CD4-positive, alpha-beta T cell treated with Interferon gamma for 1 hour (primary cell): ENCODE data around the gene MDFI.

Experiments used
- DNase-seq: peaks from one replicate; pipeline ENCODE4 v3.0.0-alpha.2; 2020

The MDFI gene

GRCh38 chr6:41674231-41675000 is 36.1 kb downstream of the MDFI start:
- no peak for DNase-seq

DNA sequence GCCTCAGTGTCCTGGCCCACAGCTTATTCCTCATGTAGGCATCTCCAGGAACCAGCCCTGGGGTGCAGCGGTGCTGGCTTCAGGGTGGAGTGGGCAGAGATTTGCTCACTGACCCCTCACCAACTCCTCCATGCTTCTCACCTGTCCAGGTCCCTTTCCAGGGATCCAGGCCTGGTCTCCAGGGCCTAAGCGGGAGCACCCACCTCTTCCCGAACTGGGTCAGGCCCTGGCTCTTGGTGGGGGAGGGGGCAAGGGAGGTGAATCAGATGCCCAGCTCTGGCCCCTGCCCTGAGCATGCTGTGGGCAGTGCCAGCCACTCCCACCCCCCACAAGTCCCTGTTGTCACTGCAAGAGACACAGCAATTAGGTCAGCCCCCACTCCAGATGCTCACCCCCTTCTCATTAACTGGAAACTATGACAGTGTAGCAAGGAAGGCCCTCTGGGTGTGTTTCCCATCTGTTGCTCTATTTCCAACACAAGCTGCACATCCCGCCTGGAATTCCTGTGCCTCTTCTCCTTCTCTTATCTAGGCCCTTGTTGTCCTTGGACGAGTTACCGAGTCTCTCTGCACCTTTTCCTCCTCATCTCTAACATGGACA is 37.0 kb downstream of the MDFI start:
- DNase-seq = no peak

- DNase-seq = no peak
Observed at GRCh38 chr6:41675992-41676391, 37.7 kb downstream of the MDFI start.

GRCh38 chr6:41676431-41676830 is 38.2 kb downstream of the MDFI start:
- no peak for DNase-seq

DNA sequence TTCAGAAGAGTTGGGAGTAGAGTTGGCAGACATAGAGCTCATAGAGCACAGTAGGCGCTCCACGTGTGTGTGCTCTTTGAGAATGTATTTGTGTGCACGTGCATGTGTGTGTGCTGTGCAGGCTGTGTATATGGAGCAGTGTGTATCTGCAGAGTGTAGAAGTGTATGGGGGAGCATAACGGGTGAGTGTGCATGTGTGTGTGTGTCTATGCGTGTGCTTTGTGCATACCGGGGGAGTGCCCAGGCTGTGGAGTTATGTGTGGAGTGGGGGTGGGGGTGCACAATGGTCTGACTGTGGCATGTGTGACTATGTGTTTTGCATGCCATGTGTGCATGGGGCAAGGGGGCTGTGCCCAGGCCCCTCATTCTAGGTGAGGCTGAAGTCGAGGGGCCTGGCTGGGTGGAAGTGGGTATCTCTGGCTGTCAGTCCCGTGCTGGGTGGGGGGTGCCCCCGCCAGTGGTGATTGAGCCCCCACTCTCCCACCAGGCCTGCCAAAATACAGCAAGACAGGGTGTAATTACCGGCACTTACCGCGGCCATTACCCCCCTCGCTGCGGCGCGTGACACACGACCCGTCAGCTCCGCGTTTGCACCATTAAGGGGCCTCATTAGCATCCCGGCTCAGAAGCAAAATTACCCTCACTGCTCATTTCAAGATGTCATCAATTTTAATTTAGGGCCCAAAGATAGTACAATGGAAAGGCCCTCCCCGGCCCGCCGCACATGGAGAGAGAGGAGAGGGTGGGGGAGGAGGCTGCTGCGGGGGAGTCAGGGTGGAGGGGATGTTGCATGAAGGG is 39.1 kb downstream of the MDFI start:
- no peak for DNase-seq

DNA sequence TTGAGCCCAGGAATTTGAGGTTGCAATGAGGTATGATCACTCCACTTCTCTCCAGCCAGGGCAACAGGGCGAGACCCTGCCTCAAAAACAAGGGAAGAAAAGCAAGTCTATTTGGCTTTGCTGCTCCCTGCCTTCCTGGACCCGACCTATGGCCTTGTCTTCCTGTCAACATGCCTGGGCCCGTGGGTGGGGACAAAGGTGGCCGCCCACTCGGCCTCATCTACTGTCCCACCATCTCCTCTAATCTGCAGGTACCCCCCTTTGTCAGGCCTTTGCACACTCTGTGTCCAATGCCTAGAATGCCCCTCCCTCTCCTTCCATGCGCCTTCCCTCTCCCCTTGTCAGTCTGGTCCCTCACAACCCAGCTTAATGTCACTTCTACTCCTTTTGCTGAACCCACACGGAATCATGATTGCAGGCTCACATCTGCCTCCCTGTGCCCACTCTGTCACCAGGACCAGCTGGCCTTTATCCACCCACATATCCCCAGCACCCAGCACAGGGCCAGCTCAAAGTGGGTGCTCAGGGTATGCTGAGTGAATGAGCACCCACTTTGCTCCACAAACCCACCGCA is 40.3 kb downstream of the MDFI start:
- DNase-seq = no peak

DNA sequence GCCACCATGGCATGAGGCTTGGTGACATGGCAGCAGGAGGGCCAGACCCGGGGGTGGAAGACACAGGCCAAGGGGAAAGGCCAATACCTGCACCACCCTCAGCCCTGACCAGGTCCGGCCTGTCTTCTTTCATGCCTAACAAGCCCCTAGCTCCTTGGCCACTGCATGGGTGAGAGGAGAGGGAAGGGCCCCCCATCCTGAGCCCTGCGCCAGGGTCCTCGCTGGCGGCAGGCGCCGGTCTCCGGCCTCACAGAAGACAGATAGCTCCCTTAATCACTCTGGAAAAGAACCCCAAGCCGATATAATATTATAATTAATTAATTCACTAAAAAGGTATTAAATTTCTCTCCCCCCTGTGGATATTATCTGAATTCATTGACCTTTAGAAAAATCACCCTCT is 41.4 kb downstream of the MDFI start:
- DNase-seq = no peak

GRCh38 chr6:41680182-41680965 is 42.1 kb downstream of the MDFI start:
- DNase-seq = no peak

- peak; percentile 67 for DNase-seq
Observed at GRCh38 chr6:41682056-41682477, 43.8 kb downstream of the MDFI start.

DNA sequence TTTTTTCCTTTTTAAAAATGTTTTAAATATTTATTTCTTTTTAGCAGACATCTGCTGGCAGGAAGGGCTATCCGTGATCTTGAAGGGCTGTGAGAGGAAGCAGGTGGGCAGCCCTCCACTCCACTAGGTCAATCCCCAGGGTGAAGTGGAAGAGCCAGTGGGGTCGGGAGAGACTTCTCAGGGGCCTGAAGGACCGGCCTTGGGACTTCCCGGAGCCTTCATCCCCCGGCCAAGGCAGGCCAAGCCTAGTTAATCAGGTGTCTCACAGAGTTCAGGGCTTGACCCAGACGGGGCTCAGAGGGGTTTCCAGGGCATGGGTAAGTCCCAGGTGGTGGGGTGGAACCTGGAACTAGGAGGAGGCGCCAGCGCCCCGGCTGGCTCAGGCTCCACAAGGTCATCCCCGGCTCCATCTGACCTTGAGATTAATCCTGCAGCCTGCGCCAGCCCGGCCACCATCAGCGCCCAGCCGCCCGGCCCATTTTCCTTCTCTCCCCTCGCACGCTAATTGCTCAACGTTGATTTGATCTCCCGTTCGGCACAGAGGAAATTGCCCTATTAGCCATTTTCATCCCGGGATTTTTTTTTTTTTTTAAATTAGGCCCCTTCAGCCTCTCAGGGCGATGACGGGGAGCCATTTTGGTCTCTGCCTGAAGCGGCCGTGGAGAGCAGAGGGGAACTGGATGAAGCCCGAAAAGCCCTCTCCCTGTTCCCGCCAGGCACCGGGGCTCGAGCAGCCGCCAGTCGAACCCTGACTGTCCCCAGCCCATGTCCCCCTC is 44.4 kb downstream of the MDFI start:
- DNase-seq = no peak

- DNase-seq = no peak
Observed at GRCh38 chr6:41683273-41683522, 44.9 kb downstream of the MDFI start.

DNA sequence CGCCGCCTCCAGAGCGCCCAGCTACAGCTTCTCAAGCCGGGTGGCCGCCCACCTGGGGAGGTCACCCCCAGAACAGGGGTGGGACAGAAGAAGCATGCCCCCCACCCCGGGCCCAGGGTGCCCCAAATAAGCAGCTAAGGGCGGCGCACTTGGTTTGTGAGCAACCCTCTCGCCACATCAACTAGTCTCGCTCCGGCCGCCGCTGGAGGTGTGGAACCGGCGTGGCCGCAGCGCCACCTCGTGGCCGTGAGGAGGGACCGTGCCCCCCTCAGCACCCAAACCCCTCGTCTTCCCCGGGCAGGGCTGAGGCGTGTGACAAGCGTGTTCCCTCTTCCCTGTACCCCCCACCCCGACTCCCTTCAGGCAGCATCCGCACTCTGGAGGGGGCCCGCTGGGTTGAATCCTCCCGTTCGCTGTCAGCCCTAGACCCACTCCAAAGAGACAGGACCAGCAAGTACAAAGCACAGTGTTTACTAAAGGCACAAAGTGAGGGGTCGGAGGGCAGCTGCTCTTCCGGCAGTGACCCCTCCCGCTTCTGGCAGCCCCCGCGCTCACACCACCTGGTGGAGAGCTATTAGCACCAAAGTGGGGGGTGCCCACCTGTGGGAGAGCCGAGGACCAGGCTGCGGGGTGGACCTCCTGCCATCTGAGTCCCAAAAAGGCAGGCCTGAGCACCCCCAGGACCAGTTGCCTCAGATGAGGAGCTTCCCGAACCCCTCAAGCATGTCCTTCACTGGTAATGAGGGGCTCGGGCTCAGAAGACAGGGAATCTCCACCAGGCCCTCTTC is 45.4 kb downstream of the MDFI start:
- DNase-seq = peak; percentile 76

- no peak for DNase-seq
Observed at GRCh38 chr6:41684311-41685180, 46.3 kb downstream of the MDFI start.

DNA sequence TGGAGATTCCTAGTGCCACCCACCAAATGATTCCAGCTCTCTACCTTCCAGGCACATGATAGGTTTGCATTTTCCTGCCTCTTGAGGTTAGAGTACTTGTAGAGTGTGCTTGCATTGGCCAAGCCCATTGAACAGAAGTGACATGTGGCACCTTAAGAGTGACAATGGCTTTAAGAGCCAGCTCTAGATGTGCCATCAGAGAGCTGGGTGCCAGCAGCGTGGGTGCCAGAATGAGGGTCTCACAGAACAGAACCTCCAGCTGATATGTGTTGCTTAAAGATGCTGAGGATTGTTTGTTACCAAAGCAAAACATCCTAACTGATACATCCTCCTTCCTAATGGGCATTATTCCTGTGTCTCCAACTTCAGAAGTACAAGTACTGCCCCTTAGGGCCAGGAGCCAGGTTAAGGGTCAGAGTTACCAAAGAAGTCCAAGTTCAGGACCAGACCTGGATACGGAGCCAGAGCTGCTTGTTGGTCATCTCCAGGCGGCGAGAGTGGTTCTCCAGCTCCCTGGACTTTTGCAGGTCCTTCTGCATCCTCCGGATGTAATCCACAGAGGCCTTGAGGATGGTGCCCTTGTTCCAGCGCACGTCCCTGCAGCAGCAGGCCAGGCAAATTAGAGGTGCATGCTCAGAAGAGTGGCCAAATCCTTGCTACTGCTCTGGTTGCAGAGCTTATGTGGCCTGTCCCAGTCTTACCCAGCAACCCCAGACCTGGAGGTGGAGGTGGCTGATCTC is 47.5 kb downstream of the MDFI start:
- no peak for DNase-seq

- no peak for DNase-seq
Observed at GRCh38 chr6:41687501-41688175, 49.4 kb downstream of the MDFI start.

DNA sequence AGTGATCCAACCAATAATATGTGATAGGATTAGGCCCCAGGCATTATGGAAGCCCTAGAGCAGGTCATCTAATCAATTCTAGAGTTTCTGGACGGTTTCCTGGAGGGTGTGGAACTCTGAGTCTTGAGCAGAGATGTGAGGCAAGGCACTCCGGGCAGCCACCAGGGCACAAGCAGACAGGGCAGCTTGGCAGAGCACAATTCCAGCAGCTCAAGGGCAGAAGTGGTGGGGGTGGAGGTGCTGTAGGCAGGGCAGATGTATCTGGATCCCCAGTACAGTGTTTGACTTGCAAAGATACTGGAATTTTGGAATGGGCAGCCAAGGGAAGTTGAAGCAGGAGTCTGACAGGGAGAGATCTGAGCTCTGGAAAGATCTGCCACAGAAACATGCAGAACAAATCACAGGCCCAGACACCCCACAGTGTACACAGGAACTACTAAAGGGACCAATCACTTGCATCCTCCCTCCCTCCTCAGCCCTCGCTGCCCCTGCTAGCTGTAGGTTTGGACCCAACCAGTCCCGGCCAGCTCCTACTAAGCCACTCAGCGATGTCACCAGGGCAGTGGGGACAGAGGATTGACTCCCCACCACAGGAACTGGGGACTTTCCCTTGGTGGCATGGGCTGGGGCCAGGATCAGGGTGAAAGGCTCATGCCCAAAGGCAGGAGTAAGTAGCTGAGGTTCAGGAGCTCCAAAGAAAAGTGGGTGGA is 50.1 kb downstream of the MDFI start:
- DNase-seq = no peak

- no peak for DNase-seq
Observed at GRCh38 chr6:41689171-41690008, 51.1 kb downstream of the MDFI start.
